HFF-Myc (cell line): ENCODE data around the gene C15orf39.
A peak's percentile ranks its signal among the peaks of the same experiment; 100 is the strongest.

Source experiments
- DNase-seq: peaks from one replicate; pipeline ENCODE4 v3.0.0-alpha.2; 2011; ENCODE audit warnings: low read depth; ENCODE audit errors: extremely low read depth
- H3K4me3 ChIP-seq: replicated peaks from 2 replicates; pipeline ENCODE4 v1.5.1; 2011; ENCODE audit warnings: low read depth, mild to moderate bottlenecking, control low read depth, low read length
- TF ChIP-seq, protein P1 (sequence below): IDR thresholded peaks from 2 replicates; pipeline ENCODE4 v1.5.1; 2012; ENCODE audit warnings: mild to moderate bottlenecking, low read depth, low read length, control low read depth; ENCODE audit errors: missing control alignments

C15orf39 gene

DNA sequence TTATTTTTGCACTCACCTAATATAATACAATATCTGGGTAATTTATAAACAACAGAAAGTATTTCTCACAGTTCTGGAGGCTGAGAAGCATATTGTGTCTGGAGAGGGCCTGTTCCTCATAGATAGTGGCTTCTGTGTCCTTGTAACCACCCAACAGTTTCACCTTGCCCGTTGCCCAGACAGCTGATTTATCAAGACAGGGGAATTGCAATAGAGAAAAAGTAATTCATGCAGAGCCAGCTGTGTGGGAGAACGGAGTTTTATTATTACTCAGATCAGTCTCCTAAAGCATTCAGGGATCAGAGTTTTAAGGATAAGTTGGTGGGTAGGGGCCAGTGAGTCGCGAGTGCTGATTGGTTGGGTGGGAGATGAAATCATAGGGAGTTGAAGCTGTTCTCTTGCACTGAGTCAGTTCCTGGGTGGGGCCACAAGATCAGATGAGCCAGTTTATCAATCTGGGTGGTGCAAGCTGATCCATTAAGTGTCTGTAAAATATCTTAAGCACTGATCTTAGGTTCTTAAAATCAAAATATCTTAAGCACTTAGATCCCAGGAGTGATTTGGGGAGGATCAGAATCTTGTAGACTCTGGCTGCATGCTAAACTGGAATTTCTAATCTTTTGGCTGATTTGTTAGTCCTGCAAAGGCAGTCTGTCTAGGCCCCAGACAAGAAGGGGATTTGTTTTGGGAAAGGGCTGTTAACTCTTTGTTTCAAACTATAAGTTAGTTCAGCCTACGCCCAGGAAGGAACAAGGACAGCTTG, 33.9 kb upstream of the C15orf39 start:
- H3K4me3 ChIP-seq, result no peak overlapping the region
- TF ChIP-seq, protein P1, sequence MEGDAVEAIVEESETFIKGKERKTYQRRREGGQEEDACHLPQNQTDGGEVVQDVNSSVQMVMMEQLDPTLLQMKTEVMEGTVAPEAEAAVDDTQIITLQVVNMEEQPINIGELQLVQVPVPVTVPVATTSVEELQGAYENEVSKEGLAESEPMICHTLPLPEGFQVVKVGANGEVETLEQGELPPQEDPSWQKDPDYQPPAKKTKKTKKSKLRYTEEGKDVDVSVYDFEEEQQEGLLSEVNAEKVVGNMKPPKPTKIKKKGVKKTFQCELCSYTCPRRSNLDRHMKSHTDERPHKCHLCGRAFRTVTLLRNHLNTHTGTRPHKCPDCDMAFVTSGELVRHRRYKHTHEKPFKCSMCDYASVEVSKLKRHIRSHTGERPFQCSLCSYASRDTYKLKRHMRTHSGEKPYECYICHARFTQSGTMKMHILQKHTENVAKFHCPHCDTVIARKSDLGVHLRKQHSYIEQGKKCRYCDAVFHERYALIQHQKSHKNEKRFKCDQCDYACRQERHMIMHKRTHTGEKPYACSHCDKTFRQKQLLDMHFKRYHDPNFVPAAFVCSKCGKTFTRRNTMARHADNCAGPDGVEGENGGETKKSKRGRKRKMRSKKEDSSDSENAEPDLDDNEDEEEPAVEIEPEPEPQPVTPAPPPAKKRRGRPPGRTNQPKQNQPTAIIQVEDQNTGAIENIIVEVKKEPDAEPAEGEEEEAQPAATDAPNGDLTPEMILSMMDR, result no peak
- peak; percentile 43 for DNase-seq

DNA sequence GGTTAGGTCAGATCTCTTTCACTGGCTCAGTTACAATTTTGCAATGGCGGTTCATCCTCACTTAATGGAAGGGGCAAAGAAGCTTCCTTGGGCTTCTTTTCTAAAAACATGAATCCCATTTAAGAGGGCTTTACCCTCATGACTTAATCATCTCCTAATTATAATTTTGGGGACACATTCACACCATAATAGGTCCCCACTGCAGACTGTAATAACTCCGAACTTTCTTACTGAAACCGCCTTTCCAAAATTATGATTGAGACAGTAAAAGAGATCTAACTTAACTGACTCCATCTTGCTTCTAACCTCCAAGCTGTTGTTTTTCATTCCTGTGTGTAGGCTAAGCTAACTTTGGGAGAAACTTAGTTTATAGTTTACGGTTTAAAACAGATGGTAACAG, 33.3 kb upstream of the C15orf39 start:
- H3K4me3 ChIP-seq, result no peak overlapping the region
- TF ChIP-seq, protein P1, result no peak
- no peak for DNase-seq

DNA sequence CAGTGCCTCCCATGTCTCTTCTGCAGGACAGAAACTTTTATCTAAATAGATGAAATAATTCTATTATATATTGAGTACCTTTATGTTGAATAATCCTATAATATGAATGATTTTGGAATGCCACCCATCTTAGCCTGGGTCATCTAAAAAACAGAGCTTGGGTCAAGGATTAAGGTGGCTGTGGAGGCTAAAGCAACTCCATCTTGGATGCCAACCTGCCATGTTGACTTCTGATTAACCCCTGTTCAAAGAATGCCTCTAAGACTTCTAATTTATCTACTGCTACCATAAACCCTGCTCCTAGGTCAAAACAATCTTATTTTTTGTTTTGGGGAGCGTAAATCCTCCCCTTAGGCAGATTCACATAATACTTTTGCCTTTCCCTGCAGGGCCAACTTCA, 31.5 kb upstream of the C15orf39 start:
- TF ChIP-seq, protein P1, result no peak
- H3K4me3 ChIP-seq, result no peak overlapping the region
- DNase-seq, result no peak

DNA sequence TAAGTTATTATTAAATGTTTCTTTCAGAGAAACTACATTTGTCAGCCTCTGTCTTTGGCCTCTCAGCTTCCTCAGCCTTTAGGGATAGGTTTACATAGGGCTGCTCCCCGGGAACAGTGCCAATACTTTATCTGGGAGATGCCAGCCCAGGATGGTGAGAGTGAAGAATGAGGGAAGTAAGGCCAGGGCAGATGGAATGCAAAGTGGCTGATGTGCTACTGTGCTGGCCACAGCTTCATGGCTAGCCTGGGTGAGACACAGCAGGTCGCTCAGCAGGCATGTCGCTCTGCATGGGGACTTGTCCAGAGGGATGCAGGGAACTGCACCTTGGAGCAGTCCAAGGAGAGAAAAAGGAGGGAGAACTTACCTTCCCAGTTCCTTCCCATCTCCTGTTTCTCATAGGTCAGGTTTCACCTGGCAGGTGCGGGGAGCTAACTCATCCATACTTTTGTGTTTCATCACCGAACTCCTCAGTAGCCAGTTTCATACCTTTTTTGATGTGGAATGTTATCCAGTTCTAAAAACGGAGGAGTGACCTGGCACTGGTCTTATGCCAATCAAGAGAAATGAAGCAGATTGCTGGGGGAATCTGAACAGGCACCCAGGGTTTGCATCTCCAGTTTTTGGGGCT, 30.9 kb upstream of the C15orf39 start:
- no peak overlapping the region for H3K4me3 ChIP-seq
- TF ChIP-seq, protein P1, result no peak
- DNase-seq, result no peak

DNA sequence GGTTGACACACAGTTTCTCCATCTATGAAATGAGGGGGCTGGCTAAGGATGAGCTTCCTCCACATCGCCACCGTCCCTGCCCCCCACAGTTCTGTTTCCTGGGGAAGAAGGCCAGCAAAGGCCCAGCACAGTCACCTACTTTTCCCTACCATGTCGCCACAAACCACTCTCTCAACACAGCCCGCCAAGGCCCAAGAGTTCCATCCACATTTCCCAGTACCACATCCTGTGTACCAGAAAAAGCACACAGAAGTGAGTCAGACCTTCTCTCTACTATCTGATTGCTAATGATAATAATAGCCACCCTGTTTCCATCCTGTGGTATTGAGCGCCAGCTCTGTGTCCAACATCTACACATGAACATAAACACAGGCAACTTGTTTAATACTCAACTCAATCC, 30.3 kb upstream of the C15orf39 start:
- TF ChIP-seq, protein P1, result no peak
- H3K4me3 ChIP-seq, result no peak overlapping the region
- DNase-seq, result peak; percentile 46

DNA sequence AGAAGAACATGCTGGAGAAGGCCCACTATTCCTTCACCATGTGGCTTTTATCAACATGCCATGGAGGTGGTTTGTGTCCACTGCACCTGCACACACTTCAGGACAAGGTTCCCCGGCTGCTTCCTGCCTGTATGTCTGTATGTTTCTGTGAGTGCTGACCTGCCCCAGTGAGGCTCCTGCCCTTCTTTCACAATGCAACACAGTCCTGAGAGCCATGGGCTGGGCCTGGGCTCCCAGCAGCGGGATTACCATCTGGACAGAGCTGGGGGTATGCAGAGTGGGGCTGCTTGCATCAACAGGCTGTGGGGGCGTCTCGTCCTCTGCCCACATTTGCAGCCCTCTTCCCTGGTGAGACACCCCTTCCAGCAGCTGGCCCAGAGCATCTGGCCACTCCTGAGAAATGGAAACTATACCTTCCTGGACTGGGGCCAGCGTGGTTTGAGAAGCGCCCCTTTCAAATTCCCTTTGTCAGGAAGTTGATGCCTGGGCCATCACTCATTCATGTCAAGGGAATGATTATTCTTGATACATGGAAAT, 29.3 kb upstream of the C15orf39 start:
- TF ChIP-seq, protein P1, result no peak
- no peak for DNase-seq
- no peak overlapping the region for H3K4me3 ChIP-seq

DNA sequence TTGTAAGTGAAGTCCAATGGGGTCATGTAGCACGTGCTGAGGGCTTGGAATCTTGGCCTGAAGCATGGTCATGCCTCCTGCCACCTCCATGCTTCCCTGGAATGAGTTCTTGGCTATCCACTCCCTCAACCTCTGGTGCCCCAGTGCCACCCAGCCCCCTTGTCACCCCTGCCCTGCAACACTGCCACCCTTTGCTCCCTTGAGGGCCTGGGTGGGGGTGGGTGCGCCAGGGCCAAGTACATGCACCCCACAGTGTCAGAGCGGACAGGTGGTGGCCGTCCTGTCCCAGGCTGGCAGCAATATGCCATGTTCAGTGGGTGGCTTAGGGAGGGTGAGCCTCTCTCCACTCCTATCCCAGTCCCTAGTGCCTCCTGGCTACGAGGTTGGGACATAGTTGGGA, 27.6 kb upstream of the C15orf39 start:
- TF ChIP-seq, protein P1, result no peak
- H3K4me3 ChIP-seq, result no peak overlapping the region
- DNase-seq, result no peak
